HG03457 (cell line): Measurements from ENCODE around the gene C1R.
"Not testable (repeated sequence)": the region's sequence is repeated elsewhere in the genome, so short reads cannot be mapped to it uniquely, and the experiment has no call there.

Source experiments
- ATAC-seq: cut with Tn5 transposase; IDR thresholded peaks from one replicate; pipeline ENCODE4 v1.9.1; 2021; ENCODE audit warnings: moderate number of reproducible peaks; ENCODE audit not compliant: unreplicated experiment

The C1R gene

DNA sequence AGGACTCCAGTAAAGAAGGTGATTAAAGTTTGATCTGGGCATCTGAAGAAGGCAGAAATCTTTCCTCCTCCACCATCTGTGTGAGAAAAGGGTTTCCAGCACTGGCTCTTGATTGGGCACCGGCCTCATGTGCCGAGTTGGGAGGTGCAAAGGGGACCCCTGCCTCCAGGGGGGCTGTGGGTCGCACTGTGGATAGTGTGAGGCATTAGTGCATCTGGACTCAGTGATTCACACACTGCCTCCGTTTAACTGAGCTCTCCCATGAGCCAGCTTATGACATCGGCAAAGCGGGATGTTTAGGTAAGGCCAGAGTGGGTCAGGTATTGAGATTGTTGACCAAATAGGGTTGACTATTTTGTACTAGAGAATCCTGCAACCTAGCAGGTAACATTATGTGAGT lies 22.9 kb downstream of the C1R start:
- ATAC-seq, result no peak

DNA sequence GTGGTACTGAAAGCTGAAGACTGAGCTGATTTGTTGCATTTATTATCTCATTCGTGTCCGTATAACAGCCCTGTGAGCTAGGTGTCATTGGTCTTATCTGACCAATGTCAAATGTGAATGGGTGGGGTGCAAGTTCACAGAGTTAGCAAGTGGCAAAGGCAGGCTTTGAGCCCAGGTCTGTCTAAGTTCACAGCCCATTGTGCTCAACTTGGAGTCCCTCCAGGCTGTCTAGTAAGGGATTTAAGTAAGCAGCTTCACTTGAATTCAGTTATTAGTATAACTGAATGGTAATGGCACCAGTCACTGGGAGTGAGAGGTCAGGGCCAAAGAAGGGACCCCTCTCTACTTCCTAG lies 23.3 kb downstream of the C1R start:
- no peak for ATAC-seq

- no peak for ATAC-seq
Observed at GRCh38 chr12:7068240-7068993, 23.8 kb downstream of the C1R start.

DNA sequence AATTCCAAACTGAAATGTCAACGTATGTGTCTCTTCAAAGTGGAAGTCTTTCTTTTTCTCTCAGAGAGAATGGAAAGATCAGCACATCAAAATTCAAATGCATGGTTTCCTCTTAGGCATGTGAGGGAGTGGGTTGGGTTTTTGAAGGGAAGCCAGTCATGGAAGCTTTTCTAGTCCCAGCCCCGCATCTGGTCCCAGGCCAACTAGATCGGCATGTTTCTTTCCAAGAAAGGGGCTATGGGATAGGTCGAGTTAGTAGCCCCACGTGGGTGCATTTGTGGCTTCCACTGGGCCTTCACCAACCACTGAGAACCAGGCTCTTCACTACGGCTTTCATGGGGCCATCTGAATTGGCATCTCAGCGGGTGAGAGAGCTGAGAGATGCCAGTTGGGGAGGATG lies 25.1 kb downstream of the C1R start:
- no peak for ATAC-seq

- ATAC-seq, result no peak
Observed at GRCh38 chr12:7066596-7066995, 25.6 kb downstream of the C1R start.

GRCh38 chr12:7065073-7065623 lies 27.1 kb downstream of the C1R start:
- ATAC-seq, result no peak

DNA sequence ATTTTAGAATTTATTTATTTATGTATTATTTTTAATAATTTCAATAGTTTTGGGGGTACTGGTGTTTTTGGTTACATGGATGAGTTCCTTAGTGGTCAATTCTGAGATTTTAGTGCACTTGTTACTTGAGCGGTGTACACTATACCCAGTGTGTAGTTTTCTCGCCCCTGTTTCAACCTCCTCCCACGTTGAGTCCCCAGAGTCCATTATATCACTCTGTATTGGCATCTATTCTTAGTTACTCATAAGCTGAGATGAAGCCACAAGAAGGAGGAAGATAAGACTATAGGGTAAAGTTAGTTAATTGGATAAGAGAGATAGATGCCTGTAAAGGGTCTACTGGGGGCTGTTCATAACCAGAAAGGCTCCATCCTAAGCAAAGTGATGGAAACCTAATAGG lies 27.7 kb downstream of the C1R start:
- ATAC-seq, result no peak

- no peak for ATAC-seq
Observed at GRCh38 chr12:7061596-7061995, 30.6 kb downstream of the C1R start.

DNA sequence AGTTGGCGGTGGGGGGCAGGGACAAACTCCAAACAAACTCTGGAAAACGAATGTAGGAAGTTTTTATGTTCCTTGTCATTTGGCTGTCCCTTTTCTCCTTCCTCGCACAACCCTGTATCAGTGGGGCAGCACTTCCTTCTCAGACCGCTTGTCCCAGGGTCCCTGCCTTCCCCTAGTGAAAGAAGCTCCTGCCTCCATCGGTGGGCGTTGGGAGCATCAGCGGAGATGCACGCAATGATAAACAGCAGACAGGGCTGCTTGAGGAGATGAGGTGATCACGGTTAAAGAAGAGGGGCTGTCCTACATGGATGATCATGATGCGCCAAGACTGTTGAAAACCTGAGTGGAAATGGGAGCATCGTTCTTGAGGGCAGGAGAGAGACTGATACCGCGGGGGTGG lies 31.1 kb downstream of the C1R start:
- ATAC-seq, result no peak

DNA sequence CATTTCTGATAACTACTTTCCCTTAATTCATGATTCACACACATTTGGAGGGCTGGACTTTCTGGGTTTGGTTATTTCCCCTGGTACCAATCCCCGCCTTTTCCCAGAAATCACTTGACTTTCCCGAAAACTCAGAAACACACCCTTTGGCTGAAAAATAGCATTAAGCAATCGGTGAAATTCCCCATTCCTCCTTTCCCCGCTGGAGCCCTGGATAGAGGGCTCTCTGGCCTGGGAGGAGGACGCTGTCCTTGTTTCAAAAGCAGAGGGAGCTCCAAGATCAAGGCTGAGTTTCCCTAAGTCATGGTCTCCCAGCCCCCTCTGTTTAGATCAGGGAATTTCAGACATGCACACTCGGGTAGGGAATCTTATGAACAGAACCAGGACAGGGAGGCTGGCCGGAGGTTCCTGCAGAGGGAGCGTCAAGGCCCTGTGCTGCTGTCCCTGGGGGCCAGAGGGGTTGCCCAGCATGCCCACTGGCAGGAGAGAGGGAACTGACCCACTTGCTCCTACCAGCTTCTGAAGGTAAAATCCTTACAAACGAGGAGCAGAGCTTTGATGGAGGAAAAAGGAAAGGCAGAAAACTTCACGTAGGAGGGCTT lies 31.8 kb downstream of the C1R start, which contains the start of gene C1S:
Gene C1S (plus strand): TSS at position 366 of the 602 bp plus-strand sequence. CDS start 1,195 bp downstream, outside the sequence.
- no peak for ATAC-seq

DNA sequence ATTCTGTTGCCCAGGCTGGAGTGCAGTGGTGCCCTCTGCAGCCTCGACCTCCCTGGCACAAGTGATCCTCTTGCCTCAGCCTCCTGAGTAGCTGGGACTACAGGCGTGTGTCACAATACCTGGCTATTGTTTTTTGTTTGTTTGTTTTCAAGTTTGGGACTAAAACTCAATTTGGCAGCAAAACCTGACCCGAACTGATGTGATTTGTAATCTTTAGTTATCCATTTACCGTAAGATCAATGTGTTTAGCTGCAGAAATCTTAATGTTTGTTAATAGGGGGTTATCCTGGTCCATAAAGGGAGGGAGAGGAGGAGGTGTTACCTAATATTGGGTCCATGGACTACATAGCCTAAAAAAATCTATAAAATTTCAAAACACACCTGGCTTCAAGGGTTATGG lies 32.5 kb downstream of the C1R start:
- no peak for ATAC-seq

GRCh38 chr12:7058850-7059395 lies 33.3 kb downstream of the C1R start:
- no peak for ATAC-seq

DNA sequence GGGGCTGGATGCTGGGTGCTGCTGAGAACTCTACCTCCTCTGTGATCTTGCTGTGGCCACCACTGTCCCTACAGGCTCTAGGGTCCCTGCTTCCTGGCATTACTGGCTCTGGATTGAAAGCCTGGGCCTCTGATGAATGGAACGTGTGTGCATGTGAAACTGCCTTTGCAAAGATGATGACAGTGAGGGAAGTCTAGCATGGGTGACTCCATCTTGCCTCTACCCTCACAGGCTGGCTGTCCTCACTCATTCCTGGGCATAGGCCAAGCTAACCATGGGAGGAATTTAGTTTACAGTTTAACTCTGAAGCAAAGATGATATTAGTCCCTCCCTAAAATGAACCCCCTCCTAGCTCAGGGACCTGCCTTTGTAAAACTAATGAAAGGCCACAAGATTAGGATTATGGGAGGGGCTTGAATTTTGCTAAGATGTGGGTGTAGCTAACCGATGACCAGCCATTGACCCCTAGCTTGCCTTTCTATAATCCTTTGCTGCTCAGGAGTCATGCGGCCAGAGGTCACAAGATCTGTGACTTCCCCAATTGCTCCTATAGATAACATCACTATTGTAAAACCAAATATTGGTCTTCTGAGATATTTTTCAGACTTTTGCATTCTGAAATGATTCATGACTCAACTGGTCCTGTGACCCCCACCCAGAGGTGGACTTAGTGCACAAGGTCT lies 33.9 kb downstream of the C1R start:
- no peak for ATAC-seq

DNA sequence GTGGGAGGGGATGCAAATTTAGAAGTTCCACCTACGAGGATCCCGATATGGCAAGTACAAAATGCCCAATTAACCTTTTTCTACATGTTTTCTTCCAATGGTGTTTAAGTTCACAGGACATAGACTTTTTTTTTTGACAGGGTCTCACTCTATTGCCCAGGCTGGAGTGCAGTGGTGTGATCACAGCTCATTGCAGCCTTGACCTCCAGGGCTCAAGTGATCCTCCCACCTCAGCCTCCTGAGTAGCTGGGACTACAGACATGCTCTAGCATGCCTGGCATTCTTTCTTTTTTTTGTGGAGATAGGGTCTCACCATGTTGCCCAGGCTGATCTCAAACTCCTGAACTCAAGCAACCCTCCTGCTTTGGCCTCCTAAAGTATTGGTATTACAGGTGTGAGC lies 36.5 kb downstream of the C1R start:
- ATAC-seq, result not testable (repeated sequence)

DNA sequence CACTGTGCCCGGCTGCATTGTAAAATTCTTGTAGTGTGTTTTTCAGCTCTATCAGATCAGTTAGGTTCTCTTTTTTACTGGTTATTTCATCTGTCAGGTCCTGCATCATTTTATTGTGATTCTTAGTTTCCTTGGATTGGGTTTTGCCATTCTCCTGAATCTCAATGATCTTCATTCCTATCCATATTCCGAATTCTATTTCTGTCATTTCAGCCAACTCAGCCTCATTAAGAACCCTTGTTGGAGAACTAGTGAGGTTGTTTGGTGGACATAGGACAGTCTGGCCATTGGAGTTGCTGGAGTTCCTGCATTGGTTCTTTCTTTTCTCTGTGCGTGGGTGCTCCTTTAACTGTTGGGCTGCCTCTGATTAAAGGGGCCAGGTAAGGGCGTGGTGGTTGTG lies 37.3 kb downstream of the C1R start:
- ATAC-seq, result no peak

- not testable (repeated sequence) for ATAC-seq
Observed at GRCh38 chr12:7049973-7050372, 42.3 kb downstream of the C1R start.

DNA sequence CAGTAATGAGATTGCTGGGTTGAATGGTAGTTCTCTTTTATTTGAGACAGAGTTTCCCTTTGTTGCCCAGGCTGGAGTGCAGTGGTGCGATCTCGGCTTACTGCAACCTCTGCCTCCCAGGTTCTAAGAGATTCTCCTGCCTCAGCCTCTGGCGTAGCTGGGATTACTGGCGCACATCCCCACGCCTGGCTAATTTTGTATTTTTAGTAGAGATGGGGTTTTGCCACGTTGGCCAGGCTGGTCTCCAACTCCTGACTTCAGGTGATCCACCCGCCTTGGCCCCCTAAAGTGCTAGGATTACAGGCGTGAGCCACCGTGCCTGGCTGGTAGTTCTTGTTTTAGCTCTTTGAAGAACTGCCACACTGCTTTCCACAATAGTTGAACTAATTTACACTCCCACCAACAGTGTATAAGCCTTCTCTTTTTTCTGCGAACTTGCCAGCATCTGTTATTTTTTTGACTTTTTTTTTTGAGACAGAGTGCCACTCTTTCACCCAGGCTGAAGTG lies 42.7 kb downstream of the C1R start:
- ATAC-seq, result not testable (repeated sequence)

- ATAC-seq, result no peak
Observed at GRCh38 chr12:7047306-7047705, 44.9 kb downstream of the C1R start.

GRCh38 chr12:7046383-7047105 lies 45.7 kb downstream of the C1R start:
- ATAC-seq, result no peak

GRCh38 chr12:7045913-7046312 lies 46.3 kb downstream of the C1R start:
- ATAC-seq, result no peak

DNA sequence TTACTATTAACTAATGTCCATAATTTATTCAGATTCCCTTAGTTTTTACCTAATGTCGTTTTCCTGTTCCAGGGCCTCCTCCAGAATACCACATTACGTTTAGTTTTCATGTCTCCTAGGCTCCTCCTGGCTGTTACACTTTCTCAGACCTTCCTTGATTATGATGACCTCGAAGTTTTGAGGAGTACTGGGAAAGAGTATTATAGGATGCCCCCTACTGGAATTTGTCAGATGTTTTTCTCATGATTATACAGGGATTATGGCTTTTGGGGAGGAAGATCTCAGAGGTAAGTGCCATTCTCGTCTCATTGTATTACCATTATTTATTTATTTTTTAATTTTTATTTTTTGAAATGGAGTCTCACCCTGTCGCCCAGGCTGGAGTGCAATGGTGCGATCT lies 49.4 kb downstream of the C1R start:
- ATAC-seq, result no peak
